C1 segment of cervical spinal cord (tissue), 14 donors: ENCODE measurements around the gene KRTAP5-7.
"Not testable (repeated sequence)": the region's sequence is repeated elsewhere in the genome, so short reads cannot be mapped to it uniquely, and the experiment has no call there.

ENCODE experiments used
- DNase-seq, 14 donors: peaks; one replicate each; lab custom pipeline; 2025; lab: John Stamatoyannopoulos, UW

The KRTAP5-7 gene

DNA sequence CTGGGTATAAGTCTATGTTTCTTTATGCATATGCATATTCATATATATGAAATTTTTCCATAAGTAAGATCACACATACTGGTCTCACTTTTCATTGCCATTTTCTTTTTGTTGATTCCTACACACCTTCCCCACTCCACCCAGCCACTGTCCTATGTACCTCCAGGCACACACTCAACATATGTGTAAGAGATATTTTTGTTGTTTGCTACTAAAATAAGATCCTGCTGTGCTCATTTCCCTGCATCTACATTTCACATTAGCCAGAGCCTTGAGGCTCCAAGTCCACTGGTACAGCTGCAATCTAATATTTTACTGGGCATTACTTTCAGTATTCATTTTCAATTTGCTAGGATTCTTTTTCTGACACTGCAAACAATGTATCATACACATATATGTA lies 30.2 kb downstream of the KRTAP5-7 start:
- no peak for DNase-seq

DNA sequence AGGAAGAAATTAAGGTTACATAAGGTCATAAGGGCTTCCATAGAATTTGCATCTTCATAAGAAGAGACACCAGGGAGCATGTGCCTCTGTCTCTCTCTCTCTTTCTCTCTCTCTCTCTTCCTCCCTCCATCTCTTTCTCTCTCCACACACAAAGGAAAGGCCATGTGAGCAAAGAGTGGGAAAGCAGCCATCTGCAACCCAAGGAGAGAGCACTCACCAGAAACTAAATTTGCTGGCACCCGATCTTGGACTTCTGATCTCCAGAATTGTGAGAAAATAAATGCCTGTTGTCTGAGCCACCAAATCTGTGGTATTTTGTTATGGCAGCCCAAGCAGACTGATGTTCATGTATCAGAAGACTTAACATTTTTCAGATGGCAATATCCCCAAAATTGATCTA lies 31.9 kb downstream of the KRTAP5-7 start:
- peak in 3 of 14 donors; percentile 7 to 50 (median 14) for DNase-seq

DNA sequence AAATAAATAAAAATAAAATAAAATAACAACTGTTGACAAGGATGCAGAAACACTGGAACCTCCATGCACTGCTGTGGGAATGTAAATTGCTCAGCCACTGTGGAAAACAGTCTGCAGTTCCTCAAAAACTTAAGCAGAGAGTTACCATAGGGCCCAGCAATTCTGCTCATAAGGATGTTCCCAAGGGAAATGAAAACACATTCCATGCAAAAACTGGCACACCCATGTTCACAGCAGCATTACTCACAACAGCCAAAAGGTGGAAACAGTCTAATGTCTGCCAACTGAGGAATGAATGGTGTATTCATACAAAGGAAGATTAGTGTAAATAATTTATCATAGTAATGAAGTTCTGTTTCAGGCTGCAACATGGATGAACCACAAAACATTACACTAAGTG lies 35.1 kb downstream of the KRTAP5-7 start:
- DNase-seq, result no peak

DNA sequence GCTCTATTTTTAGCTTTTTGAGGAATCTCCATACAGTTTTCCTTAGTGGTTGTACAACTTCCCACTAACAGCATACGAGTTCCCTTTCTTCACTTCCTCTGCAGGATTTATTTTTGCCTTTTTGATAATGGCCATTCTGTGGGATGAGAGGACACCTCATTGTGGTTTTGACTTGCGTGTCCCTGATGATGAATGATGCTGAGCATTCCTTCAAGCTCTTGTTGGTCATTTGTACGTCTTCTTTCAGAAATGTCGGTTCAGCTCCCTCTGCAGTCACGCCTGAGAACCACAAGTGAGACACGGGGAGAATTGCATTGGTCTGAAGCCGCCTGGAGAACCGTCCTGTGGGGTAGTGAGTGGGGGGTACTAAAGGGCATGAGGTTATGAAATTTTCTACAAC lies 36.3 kb downstream of the KRTAP5-7 start:
- DNase-seq, result peak in 1 of 14 donors; percentile 1

DNA sequence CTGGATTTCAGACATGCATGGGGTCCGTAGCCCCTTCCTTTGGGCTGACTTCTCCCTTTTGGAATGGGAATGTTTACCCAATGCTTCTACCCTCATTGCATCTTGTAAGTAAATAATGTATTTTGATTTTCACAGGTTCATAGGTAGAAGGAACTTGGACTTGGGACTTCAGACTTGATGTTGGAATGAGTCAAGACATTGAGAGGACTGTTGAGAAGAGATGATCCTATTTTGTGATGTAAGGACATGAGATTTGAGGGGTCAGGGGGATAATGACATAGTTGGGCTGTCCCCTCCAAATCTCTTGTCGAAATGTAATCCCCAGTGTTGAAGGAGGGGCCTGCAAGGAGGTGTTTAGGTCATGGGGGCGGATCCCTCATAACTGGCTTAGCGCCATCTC lies 37.4 kb downstream of the KRTAP5-7 start:
- no peak for DNase-seq

DNA sequence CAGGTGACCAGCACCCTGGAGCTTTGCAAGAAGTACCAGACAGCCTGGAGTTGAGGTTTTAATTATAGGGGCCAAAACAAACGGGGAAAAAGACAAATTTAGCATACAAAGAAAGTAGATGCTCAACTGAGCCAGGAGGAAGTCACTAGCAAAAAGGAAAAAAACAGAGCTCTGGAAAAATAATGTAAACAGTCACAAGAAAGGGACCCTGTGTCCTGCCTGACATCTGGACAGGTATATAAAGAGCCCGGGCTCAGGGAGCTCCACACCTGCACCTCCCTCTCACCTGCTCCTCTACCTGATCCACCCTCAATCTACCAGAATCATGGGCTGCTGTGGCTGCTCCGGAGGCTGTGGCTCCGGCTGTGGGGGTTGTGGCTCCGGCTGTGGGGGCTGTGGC lies 38.2 kb downstream of the KRTAP5-7 start, which contains the start of gene KRTAP5-10:
TSS of gene KRTAP5-10 (plus strand) at position 301 of the 400 bp plus-strand sequence. CDS start at position 326, 25 bp downstream.
- no peak for DNase-seq

DNA sequence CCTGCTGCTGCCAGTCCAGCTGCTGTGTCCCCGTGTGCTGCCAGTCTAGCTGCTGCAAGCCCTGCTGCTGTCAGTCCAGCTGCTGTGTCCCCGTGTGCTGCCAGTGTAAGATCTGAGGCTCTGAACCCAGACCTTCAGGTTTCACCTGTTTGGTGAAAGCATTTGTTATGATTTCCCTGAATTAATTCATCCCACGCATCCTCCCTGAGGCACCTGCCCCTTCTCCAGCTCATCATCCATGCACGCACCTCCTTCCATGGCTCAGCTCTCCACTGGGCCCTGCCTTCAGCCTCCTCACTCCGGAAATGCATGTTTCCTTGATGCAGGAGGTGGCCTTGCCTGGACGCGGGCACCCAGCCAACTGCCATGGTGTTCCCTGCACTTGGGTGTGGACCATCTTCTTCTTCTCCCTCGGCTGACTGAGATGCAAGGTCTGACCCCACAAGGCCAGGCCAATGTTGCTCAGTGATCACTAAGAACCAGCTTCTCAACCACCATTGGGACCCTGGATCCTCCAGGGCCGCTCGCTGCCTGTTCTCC lies 39.1 kb downstream of the KRTAP5-7 start:
- DNase-seq, result no peak

DNA sequence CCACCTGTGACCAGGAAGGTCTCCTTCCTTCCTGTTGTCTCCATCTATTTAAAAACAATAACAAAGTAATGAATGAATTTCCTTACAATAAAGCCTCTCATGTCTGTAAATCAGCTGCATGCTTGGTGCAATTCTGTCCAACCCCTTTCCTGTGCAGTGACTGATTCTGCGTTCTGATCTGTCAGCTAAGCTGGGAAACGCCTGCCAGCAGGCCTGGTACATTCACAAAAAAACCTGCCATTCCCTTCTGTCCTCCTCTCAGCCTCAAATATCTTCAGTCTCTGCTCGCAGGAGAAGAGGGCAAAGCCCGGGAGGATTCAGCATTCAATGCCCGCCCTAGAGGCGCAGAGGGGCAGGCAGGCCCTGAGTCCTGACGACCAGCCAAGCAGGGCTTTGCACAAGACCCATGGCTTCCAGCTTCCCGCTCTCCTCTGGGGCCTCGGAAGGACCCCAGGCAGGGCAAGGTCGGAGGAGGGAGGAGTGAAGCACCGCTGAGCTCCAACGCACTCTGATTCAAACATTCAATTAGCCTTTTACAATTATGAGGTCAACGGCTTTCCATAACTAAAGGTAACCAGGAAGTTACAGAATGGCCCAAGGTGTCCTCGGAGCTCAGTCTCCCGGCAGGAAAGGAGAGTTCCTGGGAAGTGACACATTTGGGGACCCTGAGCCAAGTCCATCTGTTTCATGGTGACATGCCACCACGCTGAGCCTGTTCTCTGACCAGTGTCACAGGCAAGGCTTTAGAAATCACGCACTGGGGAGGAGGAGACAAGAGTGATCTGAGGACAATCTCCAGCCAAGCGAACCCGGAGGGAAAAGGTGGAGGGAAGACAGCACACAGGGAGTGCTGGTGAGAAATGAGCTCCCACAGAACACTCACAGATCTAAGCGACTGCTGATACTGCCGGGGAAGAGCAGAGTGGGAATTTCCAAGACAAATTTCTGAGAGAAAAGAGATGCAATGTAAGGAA lies 39.8 kb downstream of the KRTAP5-7 start:
- peak in 1 of 14 donors; percentile 32 for DNase-seq

DNA sequence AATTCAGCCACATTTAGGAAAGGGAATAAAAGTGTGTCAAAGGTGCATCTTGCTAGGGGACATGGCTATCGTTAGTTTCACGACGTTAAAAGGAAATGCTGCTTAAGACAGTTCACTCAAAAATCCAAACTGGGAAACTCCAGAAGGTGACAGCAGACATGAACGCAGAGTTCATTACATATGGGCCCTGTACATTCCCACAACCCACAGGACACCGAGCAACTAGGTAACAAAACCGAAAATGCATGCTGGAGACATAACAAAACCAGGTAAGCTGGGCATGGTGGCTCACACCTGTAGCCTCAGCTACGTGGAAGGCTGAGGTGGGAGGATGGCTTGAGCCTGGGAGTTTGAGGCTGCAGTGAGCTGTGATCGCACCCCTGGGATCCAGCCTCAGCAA lies 40.6 kb downstream of the KRTAP5-7 start:
- DNase-seq, result not testable (repeated sequence)

DNA sequence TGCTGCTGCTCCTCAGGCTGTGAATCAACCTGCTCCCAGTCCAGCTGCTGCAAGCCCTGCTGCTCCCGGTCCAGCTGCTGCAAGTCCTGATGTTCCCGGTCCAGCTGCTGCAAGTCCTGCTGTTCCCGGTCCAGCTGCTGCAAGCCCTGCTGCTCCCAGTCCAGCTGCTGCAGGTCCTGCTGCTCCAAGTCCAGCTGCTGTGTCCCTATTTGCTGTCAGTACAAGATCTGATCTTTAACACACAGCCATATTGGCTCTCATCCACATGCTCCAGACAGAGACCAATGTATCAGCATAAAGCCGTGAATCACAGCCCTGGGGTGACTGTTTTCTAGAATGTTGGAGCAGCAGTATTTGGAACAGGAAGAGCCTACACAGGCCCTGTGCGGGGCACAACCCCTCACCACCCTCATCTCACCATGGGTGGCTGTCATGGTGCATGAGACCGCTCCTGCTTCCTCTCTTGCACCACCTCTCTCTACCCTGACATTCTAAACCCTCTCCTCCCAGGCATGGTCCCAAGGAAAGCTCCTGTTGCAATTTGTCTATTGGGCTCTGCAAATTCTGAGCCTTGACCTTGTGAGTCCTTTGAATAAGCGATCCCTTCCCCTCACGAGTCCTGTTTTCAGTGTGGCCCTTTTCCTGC lies 41.8 kb downstream of the KRTAP5-7 start:
- DNase-seq, result no peak

DNA sequence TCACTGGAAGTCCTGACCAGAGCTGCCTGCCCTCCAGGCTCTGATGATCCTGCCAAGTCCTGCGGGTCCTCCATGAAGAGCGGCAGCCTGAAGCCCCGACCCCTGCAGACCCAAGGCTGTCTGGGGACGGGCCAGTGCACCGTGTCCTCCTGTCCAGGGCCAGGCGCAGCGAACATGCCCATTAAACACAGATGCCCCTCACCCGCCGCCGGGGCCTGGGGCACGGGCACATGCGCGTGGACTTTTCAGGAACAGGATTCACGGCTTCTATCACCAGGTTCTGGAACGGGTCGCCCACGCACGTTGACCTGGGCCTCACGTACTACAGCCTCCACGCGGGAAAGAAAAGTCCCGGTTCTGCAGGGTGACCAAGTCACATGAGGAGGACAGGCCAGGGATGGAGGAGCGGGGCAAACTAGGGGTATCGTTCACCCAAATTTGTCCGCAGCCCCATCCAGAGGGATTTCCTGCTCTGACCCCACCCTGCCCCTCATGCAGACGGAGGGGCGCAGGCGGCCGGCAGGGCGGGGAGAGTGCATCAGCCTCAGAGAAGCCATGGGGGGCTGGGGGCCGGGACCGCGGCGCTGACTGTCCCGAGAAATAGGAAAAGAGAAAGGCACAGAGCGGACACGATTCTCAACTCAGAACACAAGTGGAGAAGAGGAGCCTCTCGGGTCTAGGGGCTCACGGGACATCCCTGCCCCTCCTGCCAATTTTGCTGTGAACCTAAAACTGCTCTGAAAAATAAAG lies 44.2 kb downstream of the KRTAP5-7 start:
- not testable (repeated sequence) for DNase-seq

DNA sequence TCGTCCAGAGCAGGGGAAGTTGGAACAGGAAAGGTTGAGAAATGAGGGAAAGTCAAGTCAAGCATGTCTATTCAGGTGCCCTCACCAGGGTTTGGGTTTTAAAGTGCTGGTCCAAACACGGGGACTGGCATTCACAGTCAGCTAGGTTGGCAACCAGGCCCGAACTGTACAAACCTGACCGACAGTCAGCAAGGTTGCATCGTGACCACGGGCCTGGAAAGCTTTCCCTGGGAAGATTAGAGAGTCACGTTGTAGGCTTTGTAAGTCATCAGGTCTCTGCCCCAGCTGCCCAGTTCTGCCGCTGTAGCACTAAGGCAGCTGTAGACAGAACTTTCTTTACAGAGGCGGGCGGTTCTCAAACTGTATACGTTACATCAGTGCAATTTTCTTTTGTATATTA lies 45.7 kb downstream of the KRTAP5-7 start:
- DNase-seq, result no peak

DNA sequence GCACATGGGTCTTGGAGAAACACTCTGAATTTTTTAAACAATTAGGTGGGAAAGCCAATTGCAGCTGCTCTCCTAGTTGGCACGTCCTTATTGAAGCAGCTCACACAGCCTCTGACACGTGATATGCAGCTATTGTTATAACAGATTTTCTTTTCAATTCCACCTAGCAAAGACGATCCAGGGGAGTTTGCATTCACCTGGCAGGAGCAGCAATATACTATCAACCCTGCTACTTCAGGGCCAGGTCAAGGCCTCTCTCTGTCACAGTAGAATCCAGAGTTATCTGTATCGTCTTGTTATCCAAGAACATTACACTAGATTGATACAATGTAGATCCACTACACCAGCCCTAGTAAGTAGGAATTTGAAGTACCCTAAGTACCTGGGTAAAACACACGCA lies 47.4 kb downstream of the KRTAP5-7 start:
- DNase-seq, result no peak

DNA sequence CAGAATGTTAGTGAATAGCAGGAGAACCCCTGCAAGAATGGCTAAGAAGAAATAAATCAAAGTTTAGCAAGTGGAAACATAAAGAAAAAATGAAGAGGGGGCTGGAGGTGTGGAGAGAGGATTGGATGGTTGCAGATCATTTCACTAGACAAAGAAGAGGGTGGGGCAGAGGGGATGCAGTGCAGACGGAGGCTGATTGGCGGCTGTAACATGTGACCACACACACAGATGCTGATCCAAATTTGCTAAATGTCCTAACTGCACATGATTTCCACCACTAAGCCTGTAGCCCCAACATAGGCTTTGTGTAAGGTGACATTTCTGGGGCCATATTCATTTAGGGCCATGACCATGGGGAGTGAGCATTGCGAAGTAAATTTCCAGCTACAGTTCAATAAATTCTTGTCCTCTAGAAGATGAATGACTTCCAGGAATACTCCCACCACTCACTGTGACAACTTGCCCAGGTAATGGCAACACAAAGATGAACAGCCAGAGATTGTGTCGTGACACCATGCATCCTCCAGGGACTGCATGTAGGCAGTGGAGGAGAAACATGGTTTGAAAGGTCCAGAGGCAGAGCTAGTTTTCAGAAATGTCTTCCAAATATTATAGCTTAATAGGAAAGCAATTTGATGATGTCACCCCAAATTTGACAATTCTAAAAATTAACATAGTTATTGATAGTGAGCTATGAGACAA lies 48.8 kb downstream of the KRTAP5-7 start:
- no peak for DNase-seq

DNA sequence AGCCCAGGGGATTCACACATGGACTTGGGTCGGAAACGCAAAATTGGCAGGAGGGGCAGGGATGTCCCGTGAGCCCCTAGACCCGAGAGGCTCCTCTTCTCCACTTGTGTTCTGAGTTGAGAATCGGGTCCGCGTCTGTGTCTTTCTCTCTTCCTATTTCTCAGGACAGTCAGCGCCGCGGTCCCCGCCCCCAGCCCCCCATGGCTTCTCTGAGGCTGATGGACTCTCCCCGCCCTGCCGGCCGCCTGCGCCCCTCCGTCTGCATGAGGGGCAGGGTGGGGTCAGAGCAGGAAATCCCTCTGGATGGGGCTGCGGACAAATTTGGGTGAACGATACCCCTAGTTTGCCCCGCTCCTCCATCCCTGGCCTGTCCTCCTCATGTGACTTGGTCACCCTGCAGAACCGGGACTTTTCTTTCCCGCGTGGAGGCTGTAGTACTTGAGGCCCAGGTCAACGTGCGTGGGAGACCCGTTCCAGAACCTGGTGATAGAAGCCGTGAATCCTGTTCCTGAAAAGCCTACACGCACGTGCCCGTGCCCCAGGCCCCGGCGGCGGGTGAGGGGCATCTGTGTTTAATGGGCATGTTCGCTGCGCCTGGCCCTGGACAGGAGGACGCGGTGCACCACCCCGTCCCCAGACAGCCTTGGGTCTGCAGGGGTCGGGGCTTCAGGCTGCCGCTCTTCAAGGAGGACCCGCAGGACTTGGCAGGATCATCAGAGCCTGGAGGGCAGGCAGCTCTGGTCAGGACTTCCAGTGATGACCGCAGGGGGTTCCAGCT lies 49.8 kb downstream of the KRTAP5-7 start:
- DNase-seq, result not testable (repeated sequence)

DNA sequence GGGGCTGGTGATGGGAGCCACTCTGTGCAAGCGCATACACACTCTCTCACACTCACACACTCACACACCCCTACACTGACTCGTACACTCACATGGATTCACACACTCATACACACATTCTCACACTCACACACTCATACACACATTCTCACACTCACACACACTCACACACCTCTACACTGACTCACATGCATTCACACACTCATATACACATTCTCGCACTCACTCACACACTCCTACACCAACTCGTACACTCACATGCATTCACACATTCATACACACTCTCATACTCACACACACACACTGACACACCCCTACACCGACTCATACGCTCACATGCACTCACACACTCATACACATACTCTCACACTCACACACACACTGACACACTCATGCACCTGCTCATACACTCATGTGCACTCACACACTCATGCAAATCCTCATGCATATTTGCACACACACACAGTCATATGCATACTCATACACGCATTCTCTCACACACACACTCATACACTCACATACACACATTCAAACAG lies 50.5 kb downstream of the KRTAP5-7 start:
- no peak for DNase-seq
